A673 (cell line): ENCODE data around the gene ZNF827.

Source experiments
- EZH2 ChIP-seq: fragments of 200-600 bp; sonication (generic); IDR thresholded peaks from 2 replicates; pipeline ENCODE4 v1.6.1; 2017; ENCODE audit warnings: borderline replicate concordance, low read depth, mild to moderate bottlenecking, mixed read lengths, antibody characterized with exemption, low read length; ENCODE audit not compliant: poor library complexity, severe bottlenecking
- TF ChIP-seq, protein P1 (sequence below): fragments of 300-800, 200-600 bp; sonication (generic); conservative IDR thresholded peaks from 2 replicates; pipeline ENCODE4 v1.5.1; 2017; ENCODE audit warnings: low read depth, mild to moderate bottlenecking, antibody characterized with exemption, low read length, moderate library complexity, mixed read lengths

DNA sequence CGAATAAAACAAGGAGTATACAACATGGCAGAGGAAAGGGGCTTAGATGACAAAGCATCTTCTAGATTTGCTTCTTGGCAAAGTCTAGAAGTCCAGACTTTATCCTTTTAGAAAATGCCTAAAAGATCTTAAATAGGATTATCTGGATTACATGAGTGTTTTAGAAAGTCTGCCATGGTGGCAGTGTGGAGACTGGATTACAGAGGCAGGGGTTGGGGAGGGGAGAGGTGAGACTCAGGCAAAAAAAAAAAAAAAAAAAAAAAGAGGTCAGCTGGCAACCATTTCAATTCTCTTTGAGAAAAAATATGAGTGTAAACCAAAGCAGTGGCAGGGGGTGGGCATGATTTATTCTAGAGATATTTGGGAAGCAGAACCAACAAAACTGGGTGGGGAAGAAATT lies 17.4 kb downstream of the ZNF827 start:
- TF ChIP-seq, protein P1, sequence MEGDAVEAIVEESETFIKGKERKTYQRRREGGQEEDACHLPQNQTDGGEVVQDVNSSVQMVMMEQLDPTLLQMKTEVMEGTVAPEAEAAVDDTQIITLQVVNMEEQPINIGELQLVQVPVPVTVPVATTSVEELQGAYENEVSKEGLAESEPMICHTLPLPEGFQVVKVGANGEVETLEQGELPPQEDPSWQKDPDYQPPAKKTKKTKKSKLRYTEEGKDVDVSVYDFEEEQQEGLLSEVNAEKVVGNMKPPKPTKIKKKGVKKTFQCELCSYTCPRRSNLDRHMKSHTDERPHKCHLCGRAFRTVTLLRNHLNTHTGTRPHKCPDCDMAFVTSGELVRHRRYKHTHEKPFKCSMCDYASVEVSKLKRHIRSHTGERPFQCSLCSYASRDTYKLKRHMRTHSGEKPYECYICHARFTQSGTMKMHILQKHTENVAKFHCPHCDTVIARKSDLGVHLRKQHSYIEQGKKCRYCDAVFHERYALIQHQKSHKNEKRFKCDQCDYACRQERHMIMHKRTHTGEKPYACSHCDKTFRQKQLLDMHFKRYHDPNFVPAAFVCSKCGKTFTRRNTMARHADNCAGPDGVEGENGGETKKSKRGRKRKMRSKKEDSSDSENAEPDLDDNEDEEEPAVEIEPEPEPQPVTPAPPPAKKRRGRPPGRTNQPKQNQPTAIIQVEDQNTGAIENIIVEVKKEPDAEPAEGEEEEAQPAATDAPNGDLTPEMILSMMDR: no peak
- no peak for TF ChIP-seq EZH2
